CD14-positive monocyte (primary cell): ENCODE measurements around the gene B4GALT2. TPM values are rescaled to one million over a fixed set of nuclear protein-coding genes. Genes with fewer than 3 reads are reported as not detected.

Source experiments
- DNase-seq, 3 donors: peaks; one replicate each; pipeline ENCODE4 v3.0.0-alpha.2; 2011 to 2022
- H2AFZ ChIP-seq: 2 replicates; pipeline ENCODE4 v1.6.0; 2012; ENCODE audit warnings: mild to moderate bottlenecking, low read depth, low read length, inconsistent platforms; ENCODE audit not compliant: insufficient read depth, poor library complexity, severe bottlenecking
- H3K27ac ChIP-seq, 2 donors: 1 replicate in 1 of 2; 2 replicates in 1 of 2; pipeline ENCODE4 v1.5.1; 2012 to 2013; ENCODE audit warnings: low read length in 2 of 2, control low read depth in 1 of 2, inconsistent platforms in 1 of 2, low read depth in 1 of 2, mild to moderate bottlenecking in 1 of 2
- H3K27me3 ChIP-seq, 2 donors: one replicate each; pipeline versions ENCODE4 v1.6.0 to v1.6.1; 2011 to 2013; ENCODE audit warnings: low read length in 2 of 2; ENCODE audit not compliant: control insufficient read depth in 2 of 2, insufficient read depth in 2 of 2
- H3K36me3 ChIP-seq, 2 donors: replicated peaks in 1 of 2; 1 replicate in 1 of 2; 2 replicates in 1 of 2; pipeline versions ENCODE4 v1.5.1 to v1.6.1; 2012 to 2013; ENCODE audit warnings: low read length in 2 of 2, control low read depth in 1 of 2, inconsistent platforms in 1 of 2, mild to moderate bottlenecking in 1 of 2; ENCODE audit not compliant: insufficient read depth in 2 of 2, control insufficient read depth in 1 of 2
- H3K4me1 ChIP-seq, 2 donors: 1 replicate in 1 of 2; 2 replicates in 1 of 2; pipeline versions ENCODE4 v1.5.1 to v1.6.1; 2012 to 2013; ENCODE audit warnings: low read length in 2 of 2, control low read depth in 1 of 2, inconsistent platforms in 1 of 2, mild to moderate bottlenecking in 1 of 2, moderate library complexity in 1 of 2; ENCODE audit not compliant: insufficient read depth in 2 of 2, control insufficient read depth in 1 of 2
- H3K4me2 ChIP-seq: replicated peaks from 2 replicates; pipeline ENCODE3; 2012; ENCODE audit warnings: low read length, moderate library complexity, mild to moderate bottlenecking; ENCODE audit not compliant: poor library complexity, severe bottlenecking; ENCODE audit errors: extremely low read depth
- H3K4me3 ChIP-seq, 3 experiments: fragments of 200-600 bp in 1 of 3; sonication (generic) in 1 of 3; replicated peaks in 1 of 3; 1 replicate in 2 of 3; 2 replicates in 1 of 3; pipeline ENCODE4 v1.5.1; 2011 to 2013; ENCODE audit warnings: low read length in 3 of 3, mild to moderate bottlenecking in 3 of 3, control low read depth in 2 of 3, low read depth in 2 of 3, inconsistent platforms in 1 of 3, moderate library complexity in 1 of 3
- H3K79me2 ChIP-seq: 2 replicates; pipeline ENCODE4 v1.6.0; 2012; ENCODE audit warnings: mild to moderate bottlenecking, control low read depth, inconsistent platforms, low read length, moderate library complexity; ENCODE audit not compliant: insufficient read depth
- H3K9ac ChIP-seq: 2 replicates; pipeline ENCODE4 v1.6.0; 2017; ENCODE audit warnings: low read length, mild to moderate bottlenecking; ENCODE audit not compliant: insufficient read depth, poor library complexity, severe bottlenecking
- H3K9me3 ChIP-seq, 2 donors: replicated peaks in 1 of 2; 1 replicate in 1 of 2; 2 replicates in 1 of 2; pipeline versions ENCODE4 v1.5.1 to v1.6.1; 2012 to 2013; ENCODE audit warnings: low read length in 2 of 2, control low read depth in 1 of 2; ENCODE audit not compliant: control insufficient read depth in 1 of 2, insufficient read depth in 1 of 2
- H4K20me1 ChIP-seq: 2 replicates; pipeline ENCODE4 v1.6.0; 2012; ENCODE audit warnings: mild to moderate bottlenecking, low read length, control low read depth, moderate library complexity; ENCODE audit not compliant: insufficient read depth
- H3K27ac Mint-ChIP-seq, 7 donors: one replicate each; pipeline ENCODE4 v1.8.0; 2020; ENCODE audit warnings: mild to moderate bottlenecking in 7 of 7, mixed read lengths in 7 of 7, moderate library complexity in 6 of 7, inconsistent platforms in 2 of 7
- H3K27me3 Mint-ChIP-seq, 3 donors: one replicate each; pipeline ENCODE4 v1.8.0; 2021 to 2022; ENCODE audit warnings: low read depth in 3 of 3, mild to moderate bottlenecking in 3 of 3, mixed read lengths in 3 of 3, moderate library complexity in 3 of 3, inconsistent platforms in 1 of 3
- H3K36me3 Mint-ChIP-seq, 2 donors: one replicate each; pipeline ENCODE4 v1.8.0; 2020; ENCODE audit warnings: mixed read lengths in 2 of 2, inconsistent platforms in 1 of 2, mild to moderate bottlenecking in 1 of 2
- H3K4me1 Mint-ChIP-seq: one replicate; pipeline ENCODE4 v1.8.0; 2020; ENCODE audit warnings: mild to moderate bottlenecking, mixed read lengths
- H3K4me3 Mint-ChIP-seq, 2 donors: one replicate each; pipeline ENCODE4 v1.8.0; 2020; ENCODE audit warnings: mild to moderate bottlenecking in 2 of 2, mixed read lengths in 2 of 2, moderate library complexity in 1 of 2
- H3K9me3 Mint-ChIP-seq, 7 donors: one replicate each; pipeline ENCODE4 v1.8.0; 2020 to 2022; ENCODE audit warnings: mixed read lengths in 7 of 7, mild to moderate bottlenecking in 6 of 7, moderate library complexity in 6 of 7, inconsistent platforms in 2 of 7
- WGBS: methylation state at CpG from one replicate; pipeline ENCODE4 v1.1.5; 2013; ENCODE audit warnings: missing lambda C conversion rate; ENCODE audit not compliant: insufficient coverage; 5-methylcytosine and 5-hydroxymethylcytosine counted together
- intact Hi-C, 2 donors: fragments of 100-400 bp; cut with micrococcal nuclease; formaldehyde crosslinking; loops; one replicate each; pipeline versions ENCODE4 v1.15.0 to v1.15.1; 2023
- polyA plus RNA-seq, 3 donors: library from polyadenylated mRNA; depleted of rRNA in 1 of 3; unstranded in 2 of 3; stranded (reverse) in 1 of 3; fragments of 300-500 nt in 2 of 3; fragments of >200 nt in 1 of 3; fragmentation: Illumina TruSeq in 2 of 3; gene quantifications; 1 replicate in 2 of 3; 2 replicates in 1 of 3; pipeline ENCODE4 v1.2.3, GENCODE V29; 2012 to 2021
- TF ChIP-seq, protein P1 (sequence below): fragments of 200-600 bp; IDR thresholded peaks from one replicate; pipeline ENCODE4 v1.8.0; 2022; ENCODE audit warnings: antibody characterized with exemption, mild to moderate bottlenecking

The B4GALT2 gene
- polyA plus RNA-seq, 3 donors = 0.30 to 0.35 TPM; not detected in 1

DNA sequence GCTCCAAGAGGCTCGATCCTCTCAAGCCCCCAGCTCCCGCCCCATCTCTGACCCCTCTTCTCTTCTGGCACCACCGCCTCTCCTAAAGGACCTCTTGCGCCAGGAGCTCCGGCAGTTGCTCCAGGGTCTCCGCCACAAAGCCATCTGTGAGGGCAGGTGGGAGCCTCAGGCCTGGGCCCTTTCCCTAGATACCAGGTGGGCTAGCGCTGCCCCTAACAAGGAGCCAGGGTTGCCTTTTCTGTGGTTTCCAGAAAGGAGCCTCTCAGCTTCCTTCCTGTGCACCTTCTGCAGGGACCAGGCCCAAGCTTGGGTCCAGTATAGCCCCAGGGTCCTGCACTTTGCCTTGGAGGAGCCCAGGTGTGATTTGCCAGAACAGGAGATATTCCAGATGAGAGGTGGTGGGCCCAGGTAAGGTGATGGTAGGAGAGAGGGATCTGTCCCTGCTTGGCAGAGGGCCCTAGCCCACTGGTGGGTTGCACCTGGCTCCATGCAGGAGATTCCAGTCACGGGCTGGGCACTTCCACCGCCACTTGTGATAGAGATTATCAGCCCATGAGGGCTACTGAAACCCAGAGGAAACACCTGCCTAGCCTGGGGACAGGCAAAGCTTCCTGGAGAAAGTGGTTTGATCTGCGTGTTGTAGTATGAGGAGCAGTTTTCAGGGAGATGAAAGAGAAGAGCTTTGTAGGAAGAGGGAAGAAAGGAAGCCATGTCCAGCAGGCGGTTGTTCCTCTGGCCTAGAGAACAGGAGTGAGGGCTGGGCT lies 13.4 kb downstream of the B4GALT2 start:
- TF ChIP-seq, protein P1, sequence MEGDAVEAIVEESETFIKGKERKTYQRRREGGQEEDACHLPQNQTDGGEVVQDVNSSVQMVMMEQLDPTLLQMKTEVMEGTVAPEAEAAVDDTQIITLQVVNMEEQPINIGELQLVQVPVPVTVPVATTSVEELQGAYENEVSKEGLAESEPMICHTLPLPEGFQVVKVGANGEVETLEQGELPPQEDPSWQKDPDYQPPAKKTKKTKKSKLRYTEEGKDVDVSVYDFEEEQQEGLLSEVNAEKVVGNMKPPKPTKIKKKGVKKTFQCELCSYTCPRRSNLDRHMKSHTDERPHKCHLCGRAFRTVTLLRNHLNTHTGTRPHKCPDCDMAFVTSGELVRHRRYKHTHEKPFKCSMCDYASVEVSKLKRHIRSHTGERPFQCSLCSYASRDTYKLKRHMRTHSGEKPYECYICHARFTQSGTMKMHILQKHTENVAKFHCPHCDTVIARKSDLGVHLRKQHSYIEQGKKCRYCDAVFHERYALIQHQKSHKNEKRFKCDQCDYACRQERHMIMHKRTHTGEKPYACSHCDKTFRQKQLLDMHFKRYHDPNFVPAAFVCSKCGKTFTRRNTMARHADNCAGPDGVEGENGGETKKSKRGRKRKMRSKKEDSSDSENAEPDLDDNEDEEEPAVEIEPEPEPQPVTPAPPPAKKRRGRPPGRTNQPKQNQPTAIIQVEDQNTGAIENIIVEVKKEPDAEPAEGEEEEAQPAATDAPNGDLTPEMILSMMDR = no peak
- Mint-ChIP-seq H3K4me3 (peak overlapping the region; percentile 96), H3K27me3 (peaks cover 2 to 10% (median 6%) of the 10 kb centered on the region in 3 donors), H3K36me3 (no peaks in the 10 kb centered on the region), H3K27ac (peak overlapping the region in 3 of 7 donors; percentile 23 to 81 (median 29)), H3K4me1 (peaks cover 18% of the 10 kb centered on the region), H3K9me3 (no peaks in the 10 kb centered on the region)
- H3K27me3 ChIP-seq = no peaks in the 10 kb centered on the region
- H3K9me3 ChIP-seq = no peaks in the 10 kb centered on the region
- H3K4me1 ChIP-seq = peaks cover 13 to 19% of the 10 kb centered on the region in 2 donors
- no peaks in the 10 kb centered on the region for H3K79me2 ChIP-seq
- WGBS = 62% methylated on average over 8 of the region's 11 CpGs
- H3K27ac ChIP-seq = no peak overlapping the region
- no peak overlapping the region for H3K9ac ChIP-seq
- peak overlapping the region; percentile 93 for H3K4me2 ChIP-seq
- H4K20me1 ChIP-seq = no peaks in the 10 kb centered on the region
- peak overlapping the region in 2 of 3 experiments; percentile 67 to 92 for H3K4me3 ChIP-seq
- H2AFZ ChIP-seq = peak overlapping the region; percentile 90
- intact Hi-C loops = no loop called here
- no peak for DNase-seq
- H3K36me3 ChIP-seq = no peaks in the 10 kb centered on the region

DNA sequence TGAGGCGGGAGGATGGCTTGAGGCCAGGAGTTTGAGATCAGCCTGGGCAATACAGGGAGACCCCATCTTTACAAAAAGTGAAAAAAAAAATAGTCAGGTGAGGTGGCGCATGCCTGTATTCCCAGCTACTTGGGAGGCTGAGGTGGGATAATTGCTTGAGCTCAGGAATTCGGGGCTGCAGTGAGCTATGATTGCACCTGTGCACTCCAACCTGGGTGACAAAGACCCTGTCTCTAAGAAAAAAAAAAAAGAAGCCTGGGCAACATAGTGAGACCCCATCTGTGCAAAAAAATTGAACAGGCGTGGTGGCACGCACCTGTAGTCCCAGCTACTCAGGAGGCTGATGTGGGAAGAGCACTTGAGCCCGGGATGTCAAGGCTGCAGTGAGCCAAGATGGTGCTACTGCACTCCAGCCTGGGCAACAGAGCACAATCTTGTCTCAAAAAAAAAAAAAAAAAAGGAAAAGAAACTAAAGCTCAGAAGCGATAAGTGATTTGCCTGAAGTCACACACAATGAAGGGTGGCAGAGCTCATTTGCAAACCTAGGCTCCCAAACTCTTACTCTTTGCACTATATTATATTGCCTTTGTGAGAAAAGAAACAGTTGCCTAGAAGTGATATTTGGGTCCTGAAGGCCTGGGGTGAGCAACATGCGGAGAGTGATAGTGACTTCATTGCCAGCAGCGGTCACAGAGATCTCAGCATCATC lies 14.3 kb downstream of the B4GALT2 start:
- Histone ChIP-seq H2AFZ (no peak overlapping the region), H3K9ac (no peak overlapping the region), H3K79me2 (no peaks in the 10 kb centered on the region), H3K36me3 (no peaks in the 10 kb centered on the region), H3K4me1 (peaks cover 13 to 19% of the 10 kb centered on the region in 2 donors), H3K4me2 (no peak overlapping the region), H3K9me3 (no peaks in the 10 kb centered on the region), H3K4me3 (no peak overlapping the region), H3K27me3 (no peaks in the 10 kb centered on the region), H4K20me1 (no peaks in the 10 kb centered on the region), H3K27ac (no peak overlapping the region)
- Mint-ChIP-seq H3K27ac (peak overlapping the region in 2 of 7 donors; percentile 11 to 37), H3K27me3 (peaks cover 2 to 8% (median 7%) of the 10 kb centered on the region in 3 donors), H3K4me3 (no peak overlapping the region), H3K9me3 (no peaks in the 10 kb centered on the region), H3K36me3 (no peaks in the 10 kb centered on the region), H3K4me1 (peaks cover 18% of the 10 kb centered on the region)
- 95% methylated on average over 6 of the region's 9 CpGs for WGBS
- TF ChIP-seq, protein P1 = no peak
- no peak for DNase-seq
- intact Hi-C loops = no loop called here
